SU-DHL-6 (cell line): ENCODE data around the gene RSPH1.

Source experiments
- H2AFZ ChIP-seq: fragments of 200-600 bp; sonication (generic); 2 replicates; pipeline ENCODE4 v1.6.1; 2014; ENCODE audit warnings: low read depth, mild to moderate bottlenecking, moderate library complexity, mixed read lengths, antibody characterized with exemption, low read length; ENCODE audit not compliant: severe bottlenecking
- H3F3A ChIP-seq: fragments of 200-600 bp; shearing (Covaris generic); 2 replicates; pipeline ENCODE4 v1.6.0; 2016; ENCODE audit warnings: antibody characterized with exemption, mild to moderate bottlenecking; ENCODE audit not compliant: insufficient read depth
- H3K27ac ChIP-seq: fragments of 200-600 bp; sonication (generic); 2 replicates; pipeline ENCODE4 v1.5.1; 2016; ENCODE audit warnings: low read depth, mild to moderate bottlenecking, low read length, moderate library complexity, mixed read lengths
- H3K27me3 ChIP-seq: fragments of 200-600 bp; sonication (generic), shearing (Covaris generic); 2 replicates; pipeline ENCODE4 v1.6.0; 2014; ENCODE audit warnings: mild to moderate bottlenecking, low read length
- H3K36me3 ChIP-seq: fragments of 200-600 bp; sonication (generic); 2 replicates; pipeline ENCODE4 v1.6.1; 2014; ENCODE audit warnings: mild to moderate bottlenecking, low read length, mixed read lengths
- H3K4me2 ChIP-seq: fragments of 300-600, 200-600 bp; shearing (Covaris generic), sonication (generic); 2 replicates; pipeline ENCODE4 v1.6.0; 2014; ENCODE audit warnings: low read length, low read depth, mild to moderate bottlenecking; ENCODE audit not compliant: poor library complexity, severe bottlenecking
- H3K4me3 ChIP-seq: fragments of 200-600 bp; sonication (generic); 2 replicates; pipeline ENCODE4 v1.5.1; 2014; ENCODE audit warnings: antibody characterized with exemption, low read length, mild to moderate bottlenecking, mixed read lengths; ENCODE audit not compliant: insufficient read depth, poor library complexity, severe bottlenecking
- H3K79me2 ChIP-seq: fragments of 200-600 bp; sonication (generic); 2 replicates; pipeline ENCODE4 v1.6.1; 2014; ENCODE audit warnings: mild to moderate bottlenecking, low read length, moderate library complexity; ENCODE audit not compliant: insufficient read depth
- H3K9ac ChIP-seq: fragments of 200-600 bp; sonication (generic); 2 replicates; pipeline ENCODE4 v1.7.0; 2014; ENCODE audit warnings: mild to moderate bottlenecking, low read length
- H3K9me2 ChIP-seq: fragments of 200-600 bp; sonication (generic); replicated peaks from 2 replicates; pipeline ENCODE4 v1.6.1; 2014; ENCODE audit warnings: low read length; ENCODE audit not compliant: insufficient read depth
- H3K9me3 ChIP-seq: fragments of 200-600 bp; sonication (generic); 2 replicates; pipeline ENCODE4 v1.6.1; 2014; ENCODE audit warnings: low read length, mixed read lengths; ENCODE audit not compliant: insufficient read depth
- H4K20me1 ChIP-seq: fragments of 200-600 bp; sonication (generic); 2 replicates; pipeline ENCODE4 v1.6.1; 2014; ENCODE audit warnings: low read depth, mild to moderate bottlenecking, antibody characterized with exemption, low read length, moderate library complexity, mixed read lengths
- EZH2phosphoT487 ChIP-seq: fragments of 200-600 bp; sonication (generic), shearing (Covaris generic); conservative IDR thresholded peaks from 2 replicates; pipeline ENCODE4 v1.6.1; 2018; ENCODE audit warnings: mild to moderate bottlenecking, antibody characterized with exemption, low read length, moderate library complexity, mixed read lengths
- TF ChIP-seq, protein P1 (sequence below): fragments of 200-600 bp; sonication (generic); IDR thresholded peaks from one replicate; pipeline ENCODE4 v1.5.1; 2017; ENCODE audit warnings: antibody characterized with exemption, mild to moderate bottlenecking, low read length, moderate library complexity; ENCODE audit not compliant: insufficient read depth, poor library complexity, severe bottlenecking

RSPH1 gene

DNA sequence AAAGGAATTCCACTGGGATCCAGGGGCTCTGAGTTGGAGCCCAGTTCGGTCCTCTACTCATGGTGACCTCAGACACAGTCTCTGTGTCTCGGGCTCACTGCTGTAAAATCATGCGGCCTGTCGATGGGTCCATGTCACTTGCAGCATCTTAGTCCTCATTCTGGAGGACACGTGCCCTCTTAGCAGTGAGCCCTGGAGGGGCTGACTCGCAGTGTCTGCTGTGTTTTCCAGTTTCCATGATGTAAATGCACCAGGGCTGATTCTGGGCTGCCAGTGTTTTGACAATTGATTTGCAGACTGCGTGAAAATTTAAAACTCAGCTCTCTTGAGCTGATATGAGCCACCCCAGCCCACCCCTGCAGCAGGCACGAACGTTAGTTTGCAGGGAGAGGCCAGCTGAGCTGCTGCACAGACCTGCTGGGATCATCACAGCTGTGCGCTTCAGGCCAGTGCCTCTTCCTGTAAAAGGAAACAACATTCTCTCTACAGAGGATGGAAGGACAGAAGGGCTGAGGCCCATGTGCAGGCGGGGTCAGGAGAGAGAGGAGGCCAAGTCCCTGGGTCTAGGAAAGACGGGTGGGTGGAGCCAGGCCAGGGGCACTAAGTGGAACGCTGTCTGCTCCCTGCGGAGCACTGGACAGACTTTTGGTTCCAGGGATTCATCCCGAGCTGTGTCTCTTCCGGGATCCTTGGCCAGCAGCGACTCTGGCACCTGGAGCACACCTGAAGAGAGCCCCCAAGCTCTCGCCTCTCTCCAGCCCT lies 42.6 kb downstream of the RSPH1 start:
- TF ChIP-seq EZH2phosphoT487, result no peak
- TF ChIP-seq, protein P1, sequence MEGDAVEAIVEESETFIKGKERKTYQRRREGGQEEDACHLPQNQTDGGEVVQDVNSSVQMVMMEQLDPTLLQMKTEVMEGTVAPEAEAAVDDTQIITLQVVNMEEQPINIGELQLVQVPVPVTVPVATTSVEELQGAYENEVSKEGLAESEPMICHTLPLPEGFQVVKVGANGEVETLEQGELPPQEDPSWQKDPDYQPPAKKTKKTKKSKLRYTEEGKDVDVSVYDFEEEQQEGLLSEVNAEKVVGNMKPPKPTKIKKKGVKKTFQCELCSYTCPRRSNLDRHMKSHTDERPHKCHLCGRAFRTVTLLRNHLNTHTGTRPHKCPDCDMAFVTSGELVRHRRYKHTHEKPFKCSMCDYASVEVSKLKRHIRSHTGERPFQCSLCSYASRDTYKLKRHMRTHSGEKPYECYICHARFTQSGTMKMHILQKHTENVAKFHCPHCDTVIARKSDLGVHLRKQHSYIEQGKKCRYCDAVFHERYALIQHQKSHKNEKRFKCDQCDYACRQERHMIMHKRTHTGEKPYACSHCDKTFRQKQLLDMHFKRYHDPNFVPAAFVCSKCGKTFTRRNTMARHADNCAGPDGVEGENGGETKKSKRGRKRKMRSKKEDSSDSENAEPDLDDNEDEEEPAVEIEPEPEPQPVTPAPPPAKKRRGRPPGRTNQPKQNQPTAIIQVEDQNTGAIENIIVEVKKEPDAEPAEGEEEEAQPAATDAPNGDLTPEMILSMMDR, result no peak
- no peak overlapping the region for H3K4me3 ChIP-seq
- H3K36me3 ChIP-seq, result no peaks in the 10 kb centered on the region
- no peak overlapping the region for H3K27ac ChIP-seq
- no peaks in the 10 kb centered on the region for H4K20me1 ChIP-seq
- H3F3A ChIP-seq, result no peaks in the 10 kb centered on the region
- H2AFZ ChIP-seq, result no peak overlapping the region
- H3K9me3 ChIP-seq, result no peaks in the 10 kb centered on the region
- no peaks in the 10 kb centered on the region for H3K79me2 ChIP-seq
- no peak overlapping the region for H3K4me2 ChIP-seq
- no peaks in the 10 kb centered on the region for H3K9me2 ChIP-seq
- no peaks in the 10 kb centered on the region for H3K27me3 ChIP-seq
- no peak overlapping the region for H3K9ac ChIP-seq

DNA sequence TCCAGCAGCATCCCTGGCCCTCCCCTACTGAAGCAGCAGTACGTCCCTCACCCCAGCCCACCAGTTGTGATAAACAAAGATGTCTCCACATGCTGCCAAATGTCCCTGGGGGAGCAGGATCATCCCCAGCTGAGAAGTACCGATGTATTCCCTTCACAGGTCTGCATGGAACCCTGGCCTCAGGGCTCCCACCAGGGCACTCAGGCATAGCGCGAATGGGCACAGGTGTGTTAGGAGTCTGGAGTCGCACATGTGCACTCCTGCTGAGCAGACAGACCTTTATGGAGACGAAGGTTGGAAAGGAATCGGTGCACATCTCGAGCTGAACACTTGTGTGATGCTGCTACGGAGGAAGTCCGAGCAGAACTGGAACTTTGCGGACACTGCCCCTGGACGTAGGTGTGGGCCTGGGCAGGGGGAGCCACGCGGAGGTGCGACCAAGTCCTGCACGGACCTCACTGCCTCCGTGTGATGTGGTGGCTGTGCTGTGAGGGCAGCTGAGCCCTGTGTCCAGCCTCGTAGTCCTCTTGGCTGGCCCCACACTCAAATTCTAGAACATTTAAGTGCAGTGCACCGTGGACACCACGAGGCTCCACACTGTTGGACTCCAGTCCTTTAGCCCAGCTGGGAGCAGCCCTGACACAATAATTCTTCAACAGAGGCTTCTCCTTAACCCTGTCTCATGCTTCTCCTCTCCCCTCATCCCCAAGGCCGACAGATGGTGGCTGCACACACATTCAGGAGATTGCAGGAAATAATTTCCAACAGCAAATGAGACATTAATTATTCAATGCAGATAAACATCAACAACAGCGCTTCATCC lies 43.4 kb downstream of the RSPH1 start:
- no peak overlapping the region for H3K4me2 ChIP-seq
- no peak overlapping the region for H3K4me3 ChIP-seq
- no peak overlapping the region for H3K27ac ChIP-seq
- H2AFZ ChIP-seq, result no peak overlapping the region
- H3K27me3 ChIP-seq, result no peaks in the 10 kb centered on the region
- H3K9ac ChIP-seq, result no peak overlapping the region
- no peaks in the 10 kb centered on the region for H3K36me3 ChIP-seq
- no peaks in the 10 kb centered on the region for H3K79me2 ChIP-seq
- TF ChIP-seq EZH2phosphoT487, result no peak
- TF ChIP-seq, protein P1, result no peak
- no peaks in the 10 kb centered on the region for H4K20me1 ChIP-seq
- no peaks in the 10 kb centered on the region for H3K9me3 ChIP-seq
- no peaks in the 10 kb centered on the region for H3K9me2 ChIP-seq
- no peaks in the 10 kb centered on the region for H3F3A ChIP-seq

DNA sequence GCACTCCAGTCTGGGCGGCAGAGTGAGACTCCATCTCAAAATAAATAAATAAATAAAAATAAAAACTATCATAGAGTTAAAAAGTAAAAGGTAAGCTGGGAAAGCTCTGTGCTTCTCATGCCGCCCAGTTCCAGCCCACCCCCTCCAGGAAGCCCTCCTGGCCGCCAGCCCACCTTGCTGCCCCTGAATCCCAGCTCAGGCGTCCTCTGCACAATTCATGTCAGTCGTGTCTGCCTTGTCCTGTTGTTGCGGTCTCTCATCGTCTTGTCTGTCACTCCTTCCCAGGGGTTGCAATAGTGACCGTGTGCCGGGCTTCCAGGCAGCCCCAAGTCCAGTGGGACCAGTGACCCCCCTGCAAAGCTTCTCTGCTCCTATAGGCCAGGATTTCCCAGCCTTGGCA lies 44.1 kb downstream of the RSPH1 start:
- H3K27ac ChIP-seq, result no peak overlapping the region
- no peaks in the 10 kb centered on the region for H3F3A ChIP-seq
- no peaks in the 10 kb centered on the region for H3K9me3 ChIP-seq
- no peaks in the 10 kb centered on the region for H3K27me3 ChIP-seq
- TF ChIP-seq EZH2phosphoT487, result no peak
- TF ChIP-seq, protein P1, result no peak
- no peaks in the 10 kb centered on the region for H3K79me2 ChIP-seq
- H3K36me3 ChIP-seq, result no peaks in the 10 kb centered on the region
- H3K4me3 ChIP-seq, result no peak overlapping the region
- no peak overlapping the region for H2AFZ ChIP-seq
- H3K4me2 ChIP-seq, result no peak overlapping the region
- H4K20me1 ChIP-seq, result no peaks in the 10 kb centered on the region
- no peaks in the 10 kb centered on the region for H3K9me2 ChIP-seq
- no peak overlapping the region for H3K9ac ChIP-seq
